NCI-H1694 (cell line): ENCODE data around the gene SPINK2.

ENCODE experiments used
- DNase-seq: peaks from one replicate; lab custom pipeline; 2025; lab: John Stamatoyannopoulos, UW

The SPINK2 gene

GRCh38 chr4:56799824-56800756 is 21.4 kb downstream of the SPINK2 start:
- DNase-seq: peak; percentile 71

GRCh38 chr4:56799161-56799759 is 22.2 kb downstream of the SPINK2 start:
- DNase-seq: no peak

- no peak for DNase-seq
Measured at GRCh38 chr4:56796211-56796610, 25.3 kb downstream of the SPINK2 start.

GRCh38 chr4:56791316-56791715 is 30.2 kb downstream of the SPINK2 start:
- DNase-seq: no peak

GRCh38 chr4:56790691-56791091 is 30.8 kb downstream of the SPINK2 start:
- no peak for DNase-seq

- no peak for DNase-seq
Measured at GRCh38 chr4:56788081-56788480, 33.4 kb downstream of the SPINK2 start.

- DNase-seq: no peak
Measured at GRCh38 chr4:56787380-56787779, 34.1 kb downstream of the SPINK2 start.

GRCh38 chr4:56786955-56787354 is 34.5 kb downstream of the SPINK2 start:
- no peak for DNase-seq

- no peak for DNase-seq
Measured at GRCh38 chr4:56783986-56784385, 37.5 kb downstream of the SPINK2 start.

GRCh38 chr4:56782019-56782418 is 39.5 kb downstream of the SPINK2 start:
- no peak for DNase-seq

- DNase-seq: no peak
Measured at GRCh38 chr4:56773346-56773745, 48.2 kb downstream of the SPINK2 start.

- no peak for DNase-seq
Measured at GRCh38 chr4:56772134-56772533, 49.4 kb downstream of the SPINK2 start.

- no peak for DNase-seq
Measured at GRCh38 chr4:56768763-56769162, 52.7 kb downstream of the SPINK2 start.

GRCh38 chr4:56768316-56768715 is 53.2 kb downstream of the SPINK2 start:
- DNase-seq: no peak

GRCh38 chr4:56767567-56767966 is 53.9 kb downstream of the SPINK2 start:
- no peak for DNase-seq

- no peak for DNase-seq
Measured at GRCh38 chr4:56764775-56765174, 56.7 kb downstream of the SPINK2 start.

- no peak for DNase-seq
Measured at GRCh38 chr4:56764223-56764622, 57.3 kb downstream of the SPINK2 start.

GRCh38 chr4:56762484-56763250 is 58.8 kb downstream of the SPINK2 start:
- no peak for DNase-seq

- no peak for DNase-seq
Measured at GRCh38 chr4:56760183-56760582, 61.3 kb downstream of the SPINK2 start.
